K562 (cell line): ENCODE measurements around the gene PAIP2. TPM values are rescaled to one million over a fixed set of nuclear protein-coding genes. Genes with fewer than 3 reads are reported as not detected.
A peak's percentile ranks its signal among the peaks of the same experiment; 100 is the strongest.

Experiments used
- BRD4 ChIP-seq: fragments of 200-600 bp; sonication (generic); IDR thresholded peaks from 2 replicates; pipeline ENCODE4 v1.6.1; 2017; ENCODE audit warnings: inconsistent platforms
- ELF2 ChIP-seq: fragments of 250-450 bp; sonication (Bioruptor Pico); IDR thresholded peaks from 2 replicates; pipeline ENCODE4 v1.5.0; 2021; ENCODE audit warnings: mild to moderate bottlenecking
- FOXA3 ChIP-seq, 2 experiments: fragments of 450-650 bp in 1 of 2; sonication (generic) in 1 of 2; formaldehyde crosslinking; IDR thresholded peaks in 1 of 2; conservative IDR thresholded peaks in 1 of 2; 2 replicates each; pipeline versions ENCODE4 v1.4.0 to v1.8.0; 2020 to 2022; ENCODE audit warnings: mild to moderate bottlenecking in 2 of 2, missing genetic modification reagents in 1 of 2
- HMGN3 ChIP-seq: IDR thresholded peaks from 2 replicates; pipeline ENCODE4 v1.6.1; 2011; ENCODE audit warnings: borderline replicate concordance, low read depth, mild to moderate bottlenecking, mixed read lengths, low read length; ENCODE audit not compliant: insufficient read length; ENCODE audit errors: extremely low read depth
- KAT8 ChIP-seq: fragments of 450-650 bp; IDR thresholded peaks from 2 replicates; pipeline ENCODE4 v1.6.1; 2016; ENCODE audit warnings: low read depth, mild to moderate bottlenecking
- LARP7 ChIP-seq: fragments of 450-650 bp; IDR thresholded peaks from 2 replicates; pipeline ENCODE4 v1.6.1; 2016
- MEIS2 ChIP-seq: fragments of 450-650 bp; IDR thresholded peaks from 2 replicates; pipeline ENCODE4 v1.6.1; 2014; ENCODE audit warnings: mild to moderate bottlenecking; ENCODE audit not compliant: partially characterized antibody
- NFXL1 ChIP-seq: fragments of 450-650 bp; formaldehyde crosslinking; IDR thresholded peaks from 2 replicates; pipeline ENCODE4 v1.4.0; 2021; ENCODE audit warnings: mild to moderate bottlenecking
- NUFIP1 ChIP-seq: fragments of 450-650 bp; IDR thresholded peaks from 2 replicates; pipeline ENCODE4 v1.6.1; 2018; ENCODE audit not compliant: partially characterized antibody
- RFX7 ChIP-seq: fragments of 250-450 bp; sonication (Bioruptor Pico); IDR thresholded peaks from 2 replicates; pipeline ENCODE4 v1.5.1; 2021; ENCODE audit warnings: mild to moderate bottlenecking
- SAFB ChIP-seq: fragments of 200-400 bp; formaldehyde crosslinking; IDR thresholded peaks from 2 replicates; pipeline ENCODE4 v1.6.1; 2017; ENCODE audit warnings: low read depth, low read length, borderline replicate concordance
- SETDB1 ChIP-seq: IDR thresholded peaks from one replicate; pipeline ENCODE4 v1.6.1; 2012; ENCODE audit warnings: low read length, control low read depth, inconsistent platforms
- SMARCA5 ChIP-seq: fragments of 450-650 bp; IDR thresholded peaks from 2 replicates; pipeline ENCODE4 v1.6.1; 2016
- TAF7 ChIP-seq: fragments of 450-650 bp; IDR thresholded peaks from 2 replicates; pipeline ENCODE4 v1.6.1; 2016; ENCODE audit warnings: missing genetic modification characterization, missing compliant biosample characterization
- YBX1 ChIP-seq: fragments of 450-650 bp; IDR thresholded peaks from 2 replicates; pipeline ENCODE4 v1.7.1; 2016; ENCODE audit warnings: mild to moderate bottlenecking
- ZFP36 ChIP-seq: fragments of 150-350 bp; IDR thresholded peaks from 2 replicates; pipeline ENCODE4 v1.6.1; 2018; ENCODE audit warnings: low read length, low read depth; ENCODE audit not compliant: partially characterized antibody
- ZKSCAN1 ChIP-seq: fragments of 150-350 bp; IDR thresholded peaks from 2 replicates; pipeline ENCODE4 v1.6.1; 2016; ENCODE audit warnings: low read depth, low read length
- ZNF224 ChIP-seq: sonication (generic); formaldehyde crosslinking; IDR thresholded peaks from 2 replicates; pipeline ENCODE4 v1.8.0; 2022; ENCODE audit warnings: mild to moderate bottlenecking, missing genetic modification reagents
- ZNF24 ChIP-seq: fragments of 450-650 bp; IDR thresholded peaks from 2 replicates; pipeline ENCODE4 v1.6.1; 2016
- ZNF324 ChIP-seq: fragments of 250-450 bp; sonication (Bioruptor Pico); IDR thresholded peaks from 2 replicates; pipeline ENCODE4 v1.4.0; 2020; ENCODE audit warnings: mild to moderate bottlenecking
- ZNF398 ChIP-seq: fragments of 250-450 bp; sonication (Bioruptor Pico); IDR thresholded peaks from 2 replicates; pipeline ENCODE4 v1.8.0; 2021; ENCODE audit warnings: moderate library complexity, mild to moderate bottlenecking, inconsistent platforms
- ZNF431 ChIP-seq: sonication (generic); formaldehyde crosslinking; IDR thresholded peaks from 2 replicates; pipeline ENCODE4 v1.8.0; 2022; ENCODE audit warnings: mild to moderate bottlenecking, missing genetic modification reagents
- polyA plus RNA-seq, 8 experiments: library from polyadenylated mRNA; depleted of rRNA in 4 of 8; stranded (reverse) in 5 of 8; unstranded in 3 of 8; fragments of >200 nt; fragmentation: Nextera tagmentation in 2 of 8; fragmentation: Illumina TruSeq in 1 of 8; extraction: Ambion mirVana in 2 of 8; extraction: Trizol in 1 of 8; gene quantifications; 2 replicates each; pipeline versions ENCODE4 v1.2.1 to v1.2.3, GENCODE V29; 2011 to 2014; ENCODE audit warnings: inconsistent platforms in 1 of 8, missing spikeins in 1 of 8
- total RNA-seq, 7 experiments: library from RNA; depleted of rRNA in 6 of 7; stranded (reverse); fragments of >200 nt in 6 of 7; fragmentation: Illumina TruSeq in 2 of 7; extraction: Trizol in 2 of 7; gene quantifications; 2 replicates each; pipeline versions ENCODE4 v1.2.1 to v1.2.3, GENCODE V29; 2011 to 2021; ENCODE audit warnings: low replicate concordance in 1 of 7
- TF ChIP-seq, protein P1 (sequence below): fragments of 450-650 bp; IDR thresholded peaks from 2 replicates; pipeline ENCODE4 v1.6.1; 2018; ENCODE audit warnings: mild to moderate bottlenecking, low read depth; ENCODE audit not compliant: partially characterized antibody
- TF ChIP-seq, protein P2 (sequence below): sonication (generic); formaldehyde crosslinking; IDR thresholded peaks from 2 replicates; pipeline ENCODE4 v1.8.0; 2022; ENCODE audit warnings: mild to moderate bottlenecking, missing genetic modification reagents, borderline replicate concordance

The PAIP2 gene
- total and polyA plus RNA-seq, 9 of the 15 experiments (the other 6 are each of a cell fraction or from before 2014, with no cell fraction given): 78.3 to 187 (median 128) TPM

DNA sequence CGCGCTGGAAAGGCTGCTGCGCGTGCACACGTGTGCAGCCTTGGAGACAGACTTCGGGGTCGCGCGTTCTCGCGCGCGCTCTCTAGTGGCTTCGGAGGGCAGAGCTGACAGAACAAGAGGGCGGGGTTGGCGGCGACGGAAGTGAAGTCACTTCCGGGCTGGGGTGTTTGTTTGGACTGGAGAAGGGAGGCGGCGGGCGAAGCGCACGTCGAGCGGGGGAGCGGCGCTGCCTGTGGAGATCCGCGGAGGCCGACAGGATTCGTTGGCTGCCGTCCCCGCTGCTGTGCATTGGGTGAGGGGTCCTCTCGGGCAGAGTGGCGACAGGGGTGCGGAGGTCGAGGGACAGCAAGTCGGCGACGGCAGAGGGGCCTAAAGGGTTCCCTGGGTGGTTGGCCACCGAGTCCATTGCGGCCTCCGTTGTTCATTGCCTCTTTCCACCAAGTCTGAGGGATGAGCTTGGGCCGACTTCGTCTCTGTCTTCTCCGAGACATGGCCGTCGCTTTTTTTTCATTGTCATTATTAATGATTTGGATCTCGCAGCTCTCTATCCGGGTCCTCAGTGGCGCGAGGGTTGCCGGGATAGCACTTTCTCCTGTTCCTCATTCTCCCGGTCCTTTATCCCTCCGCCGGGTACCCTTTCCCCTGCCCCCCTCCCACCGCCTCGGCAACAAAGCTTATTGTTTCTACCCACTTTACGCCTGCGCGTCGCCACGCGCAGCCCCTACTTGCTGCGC, at the start of gene PAIP2 (continued):
- TF ChIP-seq NUFIP1: no peak
- no peak for TF ChIP-seq ZNF24
- TF ChIP-seq, protein P1, sequence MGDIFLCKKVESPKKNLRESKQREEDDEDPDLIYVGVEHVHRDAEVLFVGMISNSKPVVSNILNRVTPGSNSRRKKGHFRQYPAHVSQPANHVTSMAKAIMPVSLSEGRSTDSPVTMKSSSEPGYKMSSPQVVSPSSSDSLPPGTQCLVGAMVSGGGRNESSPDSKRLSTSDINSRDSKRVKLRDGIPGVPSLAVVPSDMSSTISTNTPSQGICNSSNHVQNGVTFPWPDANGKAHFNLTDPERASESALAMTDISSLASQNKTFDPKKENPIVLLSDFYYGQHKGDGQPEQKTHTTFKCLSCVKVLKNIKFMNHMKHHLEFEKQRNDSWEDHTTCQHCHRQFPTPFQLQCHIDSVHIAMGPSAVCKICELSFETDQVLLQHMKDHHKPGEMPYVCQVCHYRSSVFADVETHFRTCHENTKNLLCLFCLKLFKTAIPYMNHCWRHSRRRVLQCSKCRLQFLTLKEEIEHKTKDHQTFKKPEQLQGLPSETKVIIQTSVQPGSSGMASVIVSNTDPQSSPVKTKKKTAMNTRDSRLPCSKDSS: no peak
- no peak for TF ChIP-seq NFXL1 (CRISPR knock-in tag)
- 0 out of 2 replicates have a peak, but pooled peaks have one; percentile 37 for TF ChIP-seq SMARCA5
- no peak for TF ChIP-seq SETDB1
- TF ChIP-seq ZNF224 (CRISPR knock-in tag): no peak
- TF ChIP-seq ZKSCAN1: peak; percentile 26
- no peak for TF ChIP-seq SAFB
- TF ChIP-seq MEIS2: peak; percentile 92
- no peak for TF ChIP-seq ZNF324 (CRISPR knock-in tag)
- no peak for TF ChIP-seq KAT8
- no peak for TF ChIP-seq ELF2 (CRISPR knock-in tag)
- TF ChIP-seq RFX7 (CRISPR knock-in tag): no peak
- TF ChIP-seq ZFP36: peak; percentile 7
- TF ChIP-seq ZNF431 (CRISPR knock-in tag): 0 out of 2 replicates have a peak, but pooled peaks have one; percentile 72
- peak; percentile 84 for TF ChIP-seq TAF7 (tag)
- TF ChIP-seq, protein P2, sequence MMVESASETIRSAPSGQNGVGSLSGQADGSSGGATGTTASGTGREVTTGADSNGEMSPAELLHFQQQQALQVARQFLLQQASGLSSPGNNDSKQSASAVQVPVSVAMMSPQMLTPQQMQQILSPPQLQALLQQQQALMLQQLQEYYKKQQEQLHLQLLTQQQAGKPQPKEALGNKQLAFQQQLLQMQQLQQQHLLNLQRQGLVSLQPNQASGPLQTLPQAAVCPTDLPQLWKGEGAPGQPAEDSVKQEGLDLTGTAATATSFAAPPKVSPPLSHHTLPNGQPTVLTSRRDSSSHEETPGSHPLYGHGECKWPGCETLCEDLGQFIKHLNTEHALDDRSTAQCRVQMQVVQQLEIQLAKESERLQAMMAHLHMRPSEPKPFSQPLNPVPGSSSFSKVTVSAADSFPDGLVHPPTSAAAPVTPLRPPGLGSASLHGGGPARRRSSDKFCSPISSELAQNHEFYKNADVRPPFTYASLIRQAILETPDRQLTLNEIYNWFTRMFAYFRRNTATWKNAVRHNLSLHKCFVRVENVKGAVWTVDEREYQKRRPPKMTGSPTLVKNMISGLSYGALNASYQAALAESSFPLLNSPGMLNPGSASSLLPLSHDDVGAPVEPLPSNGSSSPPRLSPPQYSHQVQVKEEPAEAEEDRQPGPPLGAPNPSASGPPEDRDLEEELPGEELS (CRISPR knock-in tag): peak; percentile 89; the same call in 1 of the 2 replicates
- TF ChIP-seq ZNF398 (CRISPR knock-in tag): no peak
- TF ChIP-seq HMGN3: peak; percentile 91
- TF ChIP-seq YBX1: no peak
- TF ChIP-seq LARP7: peak; percentile 78; the same call in 1 of the 2 replicates
- 0 out of 2 replicates have a peak, but pooled peaks have one; percentile 80 for TF ChIP-seq BRD4
- TF ChIP-seq FOXA3 (CRISPR knock-in tag; conservative IDR thresholded peaks at IDR 0.05 in 1 of 2, IDR thresholded peaks at IDR 0.05 in 1 of 2): no peak; a peak in 1 of 4 replicates
